Neural cell (in vitro differentiated cells): ENCODE results near the gene CD300LF.

Source experiments
- CTCF ChIP-seq: fragments of 450-650 bp; IDR thresholded peaks from 2 replicates; pipeline ENCODE4 v1.5.1; 2014; ENCODE audit warnings: antibody characterized with exemption, mild to moderate bottlenecking, moderate library complexity; ENCODE audit not compliant: poor library complexity, severe bottlenecking
- RAD21 ChIP-seq: fragments of 450-650 bp; conservative IDR thresholded peaks from 2 replicates; pipeline ENCODE4 v1.6.1; 2014; ENCODE audit warnings: antibody characterized with exemption, mild to moderate bottlenecking, moderate library complexity
- SMC3 ChIP-seq: fragments of 450-650 bp; conservative IDR thresholded peaks from 2 replicates; pipeline ENCODE4 v1.6.1; 2014; ENCODE audit warnings: antibody characterized with exemption, mild to moderate bottlenecking, moderate library complexity; ENCODE audit not compliant: poor library complexity
- TAF1 ChIP-seq: IDR thresholded peaks from 2 replicates; pipeline ENCODE4 v1.6.1; 2012; ENCODE audit warnings: low read depth

GRCh38 chr17:74728033-74728701, 15.4 kb upstream of the CD300LF start:
- TF ChIP-seq CTCF (no peak), RAD21 (no peak), TAF1 (no peak), SMC3 (no peak)
